Skeletal muscle tissue (tissue), 4 donors: Measurements from ENCODE around the gene MRAS. TPM values are rescaled to one million over a fixed set of nuclear protein-coding genes. Genes with fewer than 3 reads are reported as not detected.
A peak's percentile ranks its signal among the peaks of the same experiment; 100 is the strongest.

Experiments used
- H3K27ac ChIP-seq: one replicate; pipeline ENCODE4 v1.7.0; 2013; ENCODE audit warnings: mild to moderate bottlenecking, low read depth, low read length, inconsistent platforms
- H3K27me3 ChIP-seq, 3 donors: one replicate each; pipeline ENCODE4 v1.7.0; 2013; ENCODE audit warnings: low read length in 3 of 3; ENCODE audit not compliant: control insufficient read depth in 3 of 3, insufficient read depth in 3 of 3
- H3K36me3 ChIP-seq, 3 donors: one replicate each; pipeline ENCODE4 v1.7.0; 2013; ENCODE audit warnings: low read length in 3 of 3; ENCODE audit not compliant: control insufficient read depth in 3 of 3, insufficient read depth in 3 of 3
- H3K4me1 ChIP-seq, 3 donors: one replicate each; pipeline ENCODE4 v1.7.0; 2013; ENCODE audit warnings: low read length in 3 of 3, mild to moderate bottlenecking in 3 of 3; ENCODE audit not compliant: control insufficient read depth in 3 of 3, insufficient read depth in 3 of 3
- H3K4me3 ChIP-seq, 3 donors: one replicate each; pipeline ENCODE4 v1.7.0; 2013; ENCODE audit warnings: low read length in 3 of 3
- H3K9ac ChIP-seq, 3 donors: one replicate each; pipeline ENCODE4 v1.7.0; 2013; ENCODE audit warnings: low read length in 3 of 3, mild to moderate bottlenecking in 3 of 3, moderate library complexity in 2 of 3, low read depth in 1 of 3
- H3K9me3 ChIP-seq, 3 donors: one replicate each; pipeline ENCODE4 v1.7.0; 2013; ENCODE audit warnings: low read length in 3 of 3; ENCODE audit not compliant: control insufficient read depth in 3 of 3
- total RNA-seq: library from RNA; depleted of rRNA; stranded (reverse); fragments of >200 nt; gene quantifications from one replicate; pipeline ENCODE4 v1.2.3, GENCODE V29; 2014
- donor health status: Osteomylitis.

Gene MRAS
- total RNA-seq, 1 donor from 2014 or later: 28.7 TPM

- no peaks in the 10 kb centered on the region for H3K27me3 ChIP-seq
- peaks cover 24 to 53% (median 52%) of the 10 kb centered on the region in 3 donors for H3K4me1 ChIP-seq
- peak overlapping the region in 1 of 3 donors; percentile 9 for H3K4me3 ChIP-seq
- peak overlapping the region; percentile 65 for H3K27ac ChIP-seq
- peaks cover 0 to 9% (median 2%) of the 10 kb centered on the region in 3 donors for H3K36me3 ChIP-seq
- H3K9ac ChIP-seq: peak overlapping the region; percentile 40 to 78 (median 70)
- no peaks in the 10 kb centered on the region for H3K9me3 ChIP-seq
Measured at GRCh38 chr3:138381950-138382715, 33.8 kb downstream of the MRAS start.

DNA sequence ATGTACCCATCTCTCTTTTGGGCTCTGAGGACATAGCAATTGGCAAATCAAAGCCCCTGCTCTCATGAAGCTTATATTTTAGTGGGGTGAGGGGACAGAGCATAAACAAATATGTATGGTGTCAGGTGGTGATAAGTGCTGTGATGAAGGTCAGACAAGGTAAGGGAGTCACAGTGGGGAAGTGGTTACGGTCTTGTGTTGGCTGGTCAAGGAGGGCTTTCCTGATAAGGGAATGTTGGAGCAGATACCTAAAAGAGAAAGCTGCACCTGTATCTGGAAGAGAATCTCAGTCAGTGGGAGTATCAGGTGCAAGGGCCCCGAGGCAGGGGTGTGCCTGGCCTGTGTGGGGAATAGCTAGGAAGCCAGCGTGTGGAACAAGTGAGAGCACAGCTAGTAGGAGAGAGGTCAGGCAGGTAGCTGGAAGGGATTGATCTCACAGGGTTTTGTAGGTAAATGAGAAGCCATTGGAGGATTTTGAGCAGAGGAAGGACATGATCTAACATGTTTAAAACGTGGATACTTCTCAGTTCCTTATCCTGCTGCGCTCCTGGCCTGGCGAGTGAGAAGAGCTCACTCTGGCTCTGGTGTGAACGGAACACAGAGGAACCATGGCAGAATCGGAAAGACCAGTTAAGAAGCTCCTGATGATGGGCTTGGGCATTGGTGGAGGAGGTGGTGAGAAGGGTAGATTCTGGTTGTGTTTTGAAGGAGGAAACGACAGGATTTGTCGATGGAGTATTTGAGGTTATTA is 35.5 kb downstream of the MRAS start:
- Histone ChIP-seq H3K4me3 (no peak overlapping the region), H3K9ac (no peak overlapping the region), H3K27me3 (no peaks in the 10 kb centered on the region), H3K4me1 (peaks cover 24 to 45% (median 44%) of the 10 kb centered on the region in 3 donors), H3K9me3 (no peaks in the 10 kb centered on the region), H3K27ac (peak overlapping the region; percentile 2), H3K36me3 (peaks cover 0 to 3% (median 0%) of the 10 kb centered on the region in 3 donors)

DNA sequence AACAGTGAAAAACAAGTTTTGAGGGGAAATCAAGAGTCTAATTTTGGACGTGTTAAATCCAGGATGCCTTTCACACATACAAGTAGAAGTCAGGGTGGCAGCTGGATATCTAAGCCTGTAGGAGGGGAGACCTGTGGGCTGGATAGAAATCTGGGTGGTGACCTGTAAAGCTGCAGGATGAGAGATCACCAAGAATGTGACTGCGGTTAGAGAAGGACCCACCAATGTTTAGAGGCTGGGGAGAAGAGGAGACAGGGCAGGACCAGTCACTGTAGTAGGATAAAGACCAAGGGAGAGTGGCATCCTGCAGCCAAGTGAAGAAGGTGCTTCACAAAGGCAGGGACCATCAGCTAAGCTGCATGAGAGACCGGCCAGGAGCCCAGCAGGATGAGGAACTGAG is 36.2 kb downstream of the MRAS start:
- H3K9me3 ChIP-seq: no peaks in the 10 kb centered on the region
- no peaks in the 10 kb centered on the region for H3K27me3 ChIP-seq
- H3K4me1 ChIP-seq: peaks cover 29 to 50% (median 50%) of the 10 kb centered on the region in 3 donors
- no peak overlapping the region for H3K4me3 ChIP-seq
- H3K36me3 ChIP-seq: peaks cover 0 to 3% (median 0%) of the 10 kb centered on the region in 3 donors
- H3K27ac ChIP-seq: no peak overlapping the region
- H3K9ac ChIP-seq: no peak overlapping the region

DNA sequence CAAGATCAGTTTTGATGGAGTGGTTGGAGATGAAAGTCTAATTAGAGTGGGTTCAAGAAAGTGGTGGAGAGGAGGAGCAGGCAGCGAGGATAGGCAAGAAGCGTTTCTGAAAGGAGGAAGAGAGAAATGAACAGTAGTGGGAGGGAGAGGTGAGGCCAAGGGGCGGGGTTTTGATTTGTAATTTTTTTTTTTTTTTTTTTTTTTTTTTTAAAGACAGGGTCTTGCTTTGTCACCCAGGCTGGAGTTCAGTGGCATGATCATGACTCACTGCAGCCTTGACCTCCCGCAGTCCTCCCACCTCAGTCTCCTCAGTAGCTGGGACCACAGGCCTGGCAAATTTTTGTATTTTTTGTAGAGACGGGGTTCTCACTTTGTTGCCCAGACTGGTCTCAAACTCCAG is 36.6 kb downstream of the MRAS start:
- no peaks in the 10 kb centered on the region for H3K9me3 ChIP-seq
- H3K4me1 ChIP-seq: peaks cover 34 to 55% (median 55%) of the 10 kb centered on the region in 3 donors
- H3K36me3 ChIP-seq: peaks cover 0 to 3% (median 0%) of the 10 kb centered on the region in 3 donors
- H3K27ac ChIP-seq: no peak overlapping the region
- no peak overlapping the region for H3K4me3 ChIP-seq
- no peaks in the 10 kb centered on the region for H3K27me3 ChIP-seq
- no peak overlapping the region for H3K9ac ChIP-seq

DNA sequence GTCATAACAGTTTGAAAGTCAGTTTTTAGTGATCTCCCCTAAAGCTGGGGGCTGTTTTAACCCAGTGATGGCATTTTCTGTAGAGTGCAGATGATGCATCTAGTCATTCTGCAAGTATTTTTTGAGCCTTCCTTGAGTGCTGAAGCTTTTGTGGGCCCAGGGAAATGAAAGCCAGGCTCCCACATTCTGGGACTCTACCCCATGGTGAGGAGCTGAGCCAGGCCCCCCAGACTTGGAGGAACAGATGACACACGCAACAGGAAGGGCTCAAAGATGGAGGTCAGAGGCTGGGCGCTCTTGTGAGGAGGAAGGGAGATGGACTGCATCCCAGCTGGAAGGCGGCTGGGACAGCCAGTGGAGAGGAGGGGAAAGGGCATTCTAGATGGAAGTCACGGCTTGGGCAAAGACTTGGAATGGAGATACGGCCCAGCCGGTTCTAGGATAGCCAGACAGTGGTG is 40.8 kb downstream of the MRAS start:
- Histone ChIP-seq H3K4me3 (no peak overlapping the region), H3K9me3 (no peaks in the 10 kb centered on the region), H3K27me3 (no peaks in the 10 kb centered on the region), H3K36me3 (peaks cover 0 to 3% (median 0%) of the 10 kb centered on the region in 3 donors), H3K4me1 (peaks cover 16 to 31% (median 29%) of the 10 kb centered on the region in 3 donors), H3K9ac (no peak overlapping the region), H3K27ac (no peak overlapping the region)

GRCh38 chr3:138389841-138390581 is 41.6 kb downstream of the MRAS start:
- Histone ChIP-seq H3K27me3 (no peaks in the 10 kb centered on the region), H3K4me3 (peak overlapping the region in 2 of 3 donors; percentile 45 to 51), H3K9ac (peak overlapping the region in 2 of 3 donors; percentile 9 to 27), H3K9me3 (no peaks in the 10 kb centered on the region), H3K36me3 (no peaks in the 10 kb centered on the region), H3K4me1 (peaks cover 16 to 27% (median 22%) of the 10 kb centered on the region in 3 donors), H3K27ac (peak overlapping the region; percentile 4)

DNA sequence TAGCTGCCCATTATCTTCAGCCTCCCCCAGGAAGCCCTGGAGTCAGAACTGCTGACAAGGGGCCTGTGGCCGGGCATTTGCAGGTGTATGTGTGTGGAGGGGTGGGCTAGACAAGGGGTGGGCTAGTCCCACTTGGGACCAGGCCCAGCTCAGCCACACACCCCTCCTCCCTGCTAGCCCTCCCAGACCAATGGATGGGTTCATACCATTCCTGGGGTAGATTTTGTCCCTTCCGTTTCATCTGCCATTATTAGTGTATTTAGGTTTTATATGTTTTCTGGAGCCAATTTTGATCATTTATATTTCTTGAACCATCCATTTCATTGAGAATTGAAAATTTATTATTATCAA is 42.2 kb downstream of the MRAS start:
- Histone ChIP-seq H3K9ac (no peak overlapping the region), H3K4me1 (peaks cover 19 to 33% (median 27%) of the 10 kb centered on the region in 3 donors), H3K27ac (peak overlapping the region; percentile 4), H3K4me3 (no peak overlapping the region), H3K9me3 (no peaks in the 10 kb centered on the region), H3K36me3 (no peaks in the 10 kb centered on the region), H3K27me3 (no peaks in the 10 kb centered on the region)

DNA sequence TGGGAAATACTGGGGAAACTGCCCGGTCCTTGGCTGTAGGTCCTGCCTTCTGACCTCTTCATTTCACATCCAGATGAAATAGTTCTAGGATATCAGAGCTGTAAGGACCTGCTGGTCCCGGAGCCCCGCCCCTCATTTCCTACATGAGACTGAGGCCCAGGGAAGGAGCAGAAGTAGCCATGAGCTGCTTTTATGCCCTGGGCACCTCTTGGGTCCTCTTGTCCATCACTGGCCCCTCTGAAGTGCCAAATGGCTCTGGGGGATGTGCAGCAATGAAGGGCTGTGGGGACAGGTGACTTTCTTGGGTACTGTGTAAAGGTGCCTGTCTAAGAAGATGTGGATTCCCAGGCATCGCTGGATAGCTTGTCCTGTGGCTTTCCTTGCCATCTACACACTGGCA is 45.8 kb downstream of the MRAS start:
- Histone ChIP-seq H3K27me3 (no peaks in the 10 kb centered on the region), H3K9me3 (no peaks in the 10 kb centered on the region), H3K36me3 (peaks cover 0 to 12% (median 11%) of the 10 kb centered on the region in 3 donors), H3K9ac (no peak overlapping the region), H3K4me1 (peaks cover 32 to 54% (median 39%) of the 10 kb centered on the region in 3 donors), H3K27ac (no peak overlapping the region), H3K4me3 (no peak overlapping the region)

- Histone ChIP-seq H3K9ac (no peak overlapping the region), H3K27me3 (no peaks in the 10 kb centered on the region), H3K36me3 (peaks cover 3 to 14% (median 13%) of the 10 kb centered on the region in 3 donors), H3K9me3 (no peaks in the 10 kb centered on the region), H3K27ac (no peak overlapping the region), H3K4me1 (peaks cover 34 to 52% (median 36%) of the 10 kb centered on the region in 3 donors), H3K4me3 (no peak overlapping the region)
Measured at GRCh38 chr3:138394686-138395085, 46.3 kb downstream of the MRAS start.
